Thyroid gland (tissue), 4 donors: ENCODE results near the gene ALDH8A1. TPM values are rescaled to one million over a fixed set of nuclear protein-coding genes. Genes with fewer than 3 reads are reported as not detected.

Experiments
- DNase-seq, 2 donors: peaks; one replicate each; pipeline ENCODE4 v3.0.0-alpha.2; 2019
- H3K27ac ChIP-seq, 3 donors: fragments of 200-600 bp; sonication (generic); 1 replicate in 2 of 3; 2 replicates in 1 of 3; pipeline ENCODE4 v1.5.1; 2016 to 2019; ENCODE audit warnings: mild to moderate bottlenecking in 1 of 3, moderate library complexity in 1 of 3
- H3K27me3 ChIP-seq: fragments of 200-600 bp; sonication (generic); one replicate; pipeline ENCODE4 v1.5.1; 2019
- H3K36me3 ChIP-seq, 2 donors: fragments of 200-600 bp; sonication (generic); one replicate each; pipeline ENCODE4 v1.5.1; 2016 to 2019
- H3K4me1 ChIP-seq, 2 donors: fragments of 200-600 bp; sonication (generic); one replicate each; pipeline ENCODE4 v1.5.1; 2017 to 2019
- H3K4me3 ChIP-seq, 3 donors: fragments of 200-600 bp; sonication (generic); replicated peaks in 1 of 3; 1 replicate in 2 of 3; 2 replicates in 1 of 3; pipeline ENCODE4 v1.5.1; 2016; ENCODE audit warnings: mild to moderate bottlenecking in 1 of 3
- H3K9me3 ChIP-seq: fragments of 200-600 bp; sonication (generic); one replicate; pipeline ENCODE4 v1.5.1; 2017
- CTCF ChIP-seq, 6 experiments: fragments of 200-600 bp in 3 of 6; fragments of 450-650 bp in 3 of 6; sonication (generic) in 3 of 6; IDR thresholded peaks; one replicate each; pipeline ENCODE4 v1.5.1; 2016 to 2019; ENCODE audit warnings: antibody characterized with exemption in 6 of 6, mild to moderate bottlenecking in 2 of 6, inconsistent platforms in 1 of 6, moderate library complexity in 1 of 6
- POLR2A ChIP-seq, 2 donors: fragments of 450-650 bp; IDR thresholded peaks; one replicate each; pipeline ENCODE4 v1.6.1; 2017; ENCODE audit warnings: antibody characterized with exemption in 2 of 2, mild to moderate bottlenecking in 2 of 2, moderate library complexity in 1 of 2
- WGBS, 2 donors: methylation state at CpG; one replicate each; pipeline ENCODE4 v1.1.5; 2017; 5-methylcytosine and 5-hydroxymethylcytosine counted together
- intact Hi-C: fragments of 100-400 bp; cut with DNase I; formaldehyde crosslinking; loops from one replicate; pipeline ENCODE4 v1.15.1; 2023
- total RNA-seq, 4 donors: library from RNA; depleted of rRNA; stranded (reverse); fragments of >200 nt; gene quantifications; one replicate each; pipeline ENCODE4 v1.2.3, GENCODE V29; 2016

Gene ALDH8A1
- total RNA-seq, 4 donors from 2014 or later = 0.13 to 0.54 (median 0.33) TPM; not detected in 1

- no peak overlapping the region for H3K27ac ChIP-seq
- TF ChIP-seq CTCF (IDR thresholded peaks at IDR 0.05) = no peak
- TF ChIP-seq POLR2A (IDR thresholded peaks at IDR 0.05) = no peak
- H3K4me1 ChIP-seq = no peaks in the 10 kb centered on the region
- no peaks in the 10 kb centered on the region for H3K36me3 ChIP-seq
- no peaks in the 10 kb centered on the region for H3K27me3 ChIP-seq
- 78 to 80% methylated on average over 5 of the region's 5 CpGs for WGBS, 2 donors
- intact Hi-C loops = no loop called here
- H3K9me3 ChIP-seq = no peaks in the 10 kb centered on the region
- no peak for DNase-seq
- H3K4me3 ChIP-seq = no peak overlapping the region
Measured at GRCh38 chr6:134921276-134921675, 28.6 kb downstream of the ALDH8A1 start.

- Histone ChIP-seq H3K4me1 (no peaks in the 10 kb centered on the region), H3K4me3 (no peak overlapping the region), H3K36me3 (no peaks in the 10 kb centered on the region), H3K27me3 (no peaks in the 10 kb centered on the region), H3K27ac (no peak overlapping the region), H3K9me3 (no peaks in the 10 kb centered on the region)
- intact Hi-C loops = no loop called here
- no peak for DNase-seq
- WGBS, 2 donors = 71 to 85% methylated on average over 2 of the region's 2 CpGs
- TF ChIP-seq CTCF (IDR thresholded peaks at IDR 0.05) (no peak), POLR2A (IDR thresholded peaks at IDR 0.05) (no peak)
Measured at GRCh38 chr6:134920422-134920821, 29.5 kb downstream of the ALDH8A1 start.

GRCh38 chr6:134918418-134918961 is 31.4 kb downstream of the ALDH8A1 start:
- Histone ChIP-seq H3K4me3 (no peak overlapping the region), H3K4me1 (no peaks in the 10 kb centered on the region), H3K27me3 (no peaks in the 10 kb centered on the region), H3K9me3 (no peaks in the 10 kb centered on the region), H3K36me3 (no peaks in the 10 kb centered on the region), H3K27ac (no peak overlapping the region)
- TF ChIP-seq POLR2A (IDR thresholded peaks at IDR 0.05) (no peak), CTCF (IDR thresholded peaks at IDR 0.05) (no peak)
- 93 to 97% methylated on average over 17 of the region's 17 CpGs for WGBS, 2 donors
- DNase-seq = no peak
- intact Hi-C loops = no loop called here

GRCh38 chr6:134911547-134911946 is 38.4 kb downstream of the ALDH8A1 start:
- no peaks in the 10 kb centered on the region for H3K4me1 ChIP-seq
- no peaks in the 10 kb centered on the region for H3K9me3 ChIP-seq
- no peak for TF ChIP-seq POLR2A (IDR thresholded peaks at IDR 0.05)
- TF ChIP-seq CTCF (IDR thresholded peaks at IDR 0.05) = no peak
- H3K27ac ChIP-seq = no peak overlapping the region
- no peak for DNase-seq
- H3K36me3 ChIP-seq = no peaks in the 10 kb centered on the region
- H3K4me3 ChIP-seq = no peak overlapping the region
- H3K27me3 ChIP-seq = no peaks in the 10 kb centered on the region
- 91 to 96% methylated on average over 1 of the region's 1 CpG for whole genome bisulfite sequencing, 2 donors
- intact Hi-C loops = no loop called here

- no peak for DNase-seq
- H3K36me3 ChIP-seq = no peaks in the 10 kb centered on the region
- no peaks in the 10 kb centered on the region for H3K4me1 ChIP-seq
- intact Hi-C loops = no loop called here
- WGBS, 2 donors = 83 to 90% methylated on average over 1 of the region's 1 CpG
- no peaks in the 10 kb centered on the region for H3K9me3 ChIP-seq
- no peak overlapping the region for H3K4me3 ChIP-seq
- no peak for TF ChIP-seq CTCF (IDR thresholded peaks at IDR 0.05)
- no peak overlapping the region for H3K27ac ChIP-seq
- no peaks in the 10 kb centered on the region for H3K27me3 ChIP-seq
Measured at GRCh38 chr6:134910593-134910935, 39.3 kb downstream of the ALDH8A1 start.
